UCSD-AML1 (cell line): Measurements from ENCODE around the gene FERMT1.
"Not testable (repeated sequence)": the region's sequence is repeated elsewhere in the genome, so short reads cannot be mapped to it uniquely, and the experiment has no call there.

Experiments used
- DNase-seq: peaks from one replicate; lab custom pipeline; 2025; ENCODE audit not compliant: unreplicated experiment; lab: John Stamatoyannopoulos, UW

The FERMT1 gene

GRCh38 chr20:6074145-6074561 lies 48.7 kb downstream of the FERMT1 start:
- peak; percentile 57 for DNase-seq

GRCh38 chr20:6070829-6071695 lies 51.8 kb downstream of the FERMT1 start:
- DNase-seq, result no peak

GRCh38 chr20:6069669-6070068 lies 53.2 kb downstream of the FERMT1 start:
- DNase-seq, result no peak

- no peak for DNase-seq
Measured at GRCh38 chr20:6067763-6068318, 55.0 kb downstream of the FERMT1 start.

- DNase-seq, result no peak
Measured at GRCh38 chr20:6066582-6066981, 56.2 kb downstream of the FERMT1 start.

- no peak for DNase-seq
Measured at GRCh38 chr20:6061544-6061943, 61.3 kb downstream of the FERMT1 start.

GRCh38 chr20:6060213-6060612 lies 62.6 kb downstream of the FERMT1 start:
- DNase-seq, result no peak

GRCh38 chr20:6058684-6059295 lies 64.0 kb downstream of the FERMT1 start:
- DNase-seq, result no peak

GRCh38 chr20:6057691-6058090 lies 65.1 kb downstream of the FERMT1 start:
- DNase-seq, result no peak

- no peak for DNase-seq
Measured at GRCh38 chr20:6057139-6057538, 65.7 kb downstream of the FERMT1 start.

GRCh38 chr20:6055981-6056569 lies 66.8 kb downstream of the FERMT1 start:
- DNase-seq, result no peak

- DNase-seq, result no peak
Measured at GRCh38 chr20:6055161-6055783, 67.6 kb downstream of the FERMT1 start.

- DNase-seq, result not testable (repeated sequence)
Measured at GRCh38 chr20:6054689-6055051, 68.2 kb downstream of the FERMT1 start.

- no peak for DNase-seq
Measured at GRCh38 chr20:6053776-6054688, 68.8 kb downstream of the FERMT1 start, which contains the start of gene LRRN4. Gene LRRN4, minus strand, starts transcription at chr20:6054060. Its CDS starts 1,261 bp downstream, at chr20:6052799.

- no peak for DNase-seq
Measured at GRCh38 chr20:6053064-6053775, 69.6 kb downstream of the FERMT1 start.

GRCh38 chr20:6051505-6051904 lies 71.3 kb downstream of the FERMT1 start:
- DNase-seq, result no peak

- no peak for DNase-seq
Measured at GRCh38 chr20:6048391-6048790, 74.4 kb downstream of the FERMT1 start.

GRCh38 chr20:6046432-6046831 lies 76.4 kb downstream of the FERMT1 start:
- DNase-seq, result no peak

- no peak for DNase-seq
Measured at GRCh38 chr20:6045566-6045965, 77.3 kb downstream of the FERMT1 start.

- no peak for DNase-seq
Measured at GRCh38 chr20:6044115-6044514, 78.7 kb downstream of the FERMT1 start.
